Neural progenitor cell (in vitro differentiated cells): ENCODE results near the gene TAF6.

ENCODE experiments used
- CTCF ChIP-seq: fragments of 200-600 bp; sonication (generic); IDR thresholded peaks from 2 replicates; pipeline ENCODE4 v1.5.1; 2017; ENCODE audit warnings: antibody characterized with exemption, mild to moderate bottlenecking
- EZH2 ChIP-seq: fragments of 200-600 bp; sonication (generic); IDR thresholded peaks from 2 replicates; pipeline ENCODE4 v1.6.1; 2017; ENCODE audit warnings: antibody characterized with exemption, mild to moderate bottlenecking, moderate library complexity

GRCh38 chr7:100111156-100111555, 8.0 kb downstream of the TAF6 start:
- TF ChIP-seq CTCF (no peak), EZH2 (no peak)
